ENCODE data around the gene NLRC5. TPM values are rescaled to one million over a fixed set of nuclear protein-coding genes. Genes with fewer than 3 reads are reported as not detected.

Gene NLRC5
- total RNA-seq, 6 donors from 2014 or later = 29.2 to 361 (median 52.7) TPM

GRCh38 chr16:57036945-57037344, 47.6 kb downstream of the NLRC5 start:
- no peak for TF ChIP-seq CTCF (IDR thresholded peaks at IDR 0.05)
- peaks cover 11 to 30% (median 25%) of the 10 kb centered on the region in 4 donors for H3K4me1 ChIP-seq
- DNase-seq (no peak), ATAC-seq (ENCODE audit: low FRiP score in 2 of 2) (no peak)
- H3K36me3 ChIP-seq = peaks cover 0 to 75% (median 43%) of the 10 kb centered on the region in 4 donors
- H3K4me3 ChIP-seq = no peak overlapping the region
- peak overlapping the region in 2 of 4 donors; percentile 71 to 74 for H3K27ac ChIP-seq
- WGBS, 2 donors = 40 to 64% methylated on average over 1 to 7 of the region's 7 CpGs
- H3K9me3 ChIP-seq = no peaks in the 10 kb centered on the region
- H3K27me3 ChIP-seq = no peaks in the 10 kb centered on the region

- no peaks in the 10 kb centered on the region for H3K27me3 ChIP-seq
- no peak for DNase-seq
- 73 to 87% methylated on average over 2 of the region's 2 CpGs for WGBS, 2 donors
- H3K9me3 ChIP-seq = no peaks in the 10 kb centered on the region
- H3K36me3 ChIP-seq = peaks cover under 1 to 79% (median 40%) of the 10 kb centered on the region in 4 donors
- H3K27ac ChIP-seq = peak overlapping the region in 3 of 4 donors; percentile 71 to 81 (median 74)
- peaks cover 16 to 38% (median 33%) of the 10 kb centered on the region in 4 donors for H3K4me1 ChIP-seq
- H3K4me3 ChIP-seq = no peak overlapping the region
- TF ChIP-seq POLR2AphosphoS5 (IDR thresholded peaks at IDR 0.05) = no peak
- no peak for ATAC-seq (ENCODE audit: low FRiP score in 2 of 2)
These were observed 48.8 kb downstream of the NLRC5 start for GRCh38 chr16:57038166-57038565.

GRCh38 chr16:57039148-57039812, 49.9 kb downstream of the NLRC5 start:
- ATAC-seq (ENCODE audit: low FRiP score in 2 of 2) = peak in 1 of 2 donors; percentile 54
- peak in 1 of 2 donors; percentile 54 for DNase-seq
- WGBS, 2 donors = 50 to 57% methylated on average over 5 of the region's 5 CpGs
- no peaks in the 10 kb centered on the region for H3K9me3 ChIP-seq
- peaks cover 5 to 79% (median 39%) of the 10 kb centered on the region in 4 donors for H3K36me3 ChIP-seq
- TF ChIP-seq EP300 (IDR thresholded peaks at IDR 0.05) (no peak), POLR2AphosphoS5 (IDR thresholded peaks at IDR 0.05) (peak in 1 of 2 donors; percentile 36), CTCF (IDR thresholded peaks at IDR 0.05) (no peak), POLR2A (IDR thresholded peaks at IDR 0.05) (peak in 1 of 4 donors; percentile 36)
- H3K4me3 ChIP-seq = peak overlapping the region in 1 of 4 donors; percentile 0
- H3K27ac ChIP-seq = peak overlapping the region; percentile 41 to 81 (median 72)
- H3K27me3 ChIP-seq = no peaks in the 10 kb centered on the region
- peaks cover 16 to 38% (median 34%) of the 10 kb centered on the region in 4 donors for H3K4me1 ChIP-seq

GRCh38 chr16:57041182-57042156, 52.1 kb downstream of the NLRC5 start:
- ATAC-seq (ENCODE audit: low FRiP score in 2 of 2) (no peak), DNase-seq (peak in 1 of 2 donors; percentile 42)
- 82 to 92% methylated on average over 7 to 12 of the region's 12 CpGs for WGBS, 2 donors
- peak overlapping the region; percentile 41 to 81 (median 72) for H3K27ac ChIP-seq
- no peak overlapping the region for H3K4me3 ChIP-seq
- H3K9me3 ChIP-seq = no peaks in the 10 kb centered on the region
- peaks cover 16 to 38% (median 34%) of the 10 kb centered on the region in 4 donors for H3K4me1 ChIP-seq
- no peaks in the 10 kb centered on the region for H3K27me3 ChIP-seq
- no peak for TF ChIP-seq EP300 (IDR thresholded peaks at IDR 0.05)
- peaks cover 5 to 81% (median 45%) of the 10 kb centered on the region in 4 donors for H3K36me3 ChIP-seq

- peak overlapping the region; percentile 24 to 81 (median 72) for H3K27ac ChIP-seq
- H3K9me3 ChIP-seq = no peaks in the 10 kb centered on the region
- H3K4me1 ChIP-seq = peaks cover 16 to 37% (median 30%) of the 10 kb centered on the region in 4 donors
- peaks cover 5 to 91% (median 47%) of the 10 kb centered on the region in 4 donors for H3K36me3 ChIP-seq
- TF ChIP-seq EP300 (IDR thresholded peaks at IDR 0.05) (no peak), CTCF (IDR thresholded peaks at IDR 0.05) (no peak)
- WGBS, 2 donors = 64 to 68% methylated on average over 12 to 14 of the region's 14 CpGs
- DNase-seq (no peak), ATAC-seq (ENCODE audit: low FRiP score in 2 of 2) (no peak)
- H3K27me3 ChIP-seq = no peaks in the 10 kb centered on the region
- no peak overlapping the region for H3K4me3 ChIP-seq
These were observed 53.1 kb downstream of the NLRC5 start for GRCh38 chr16:57042157-57043111.
